K562 (cell line): ENCODE data around the gene ATP6V1F. TPM values are rescaled to one million over a fixed set of nuclear protein-coding genes. Genes with fewer than 3 reads are reported as not detected.

Experiments
- ATAC-seq: fragments of 200-7000 bp; cut with Tn5 transposase; 3 replicates; pipeline ENCODE4 v1.9.1; 2020; ENCODE audit warnings: moderate library complexity
- BruUV-seq: library from RNA; stranded (reverse); fragments of 400-500 nt; replicated peaks from 2 replicates; lab custom pipeline; 2021; lab: Mats Ljungman, UMichigan
- CTCF ChIA-PET: fragments of 300-600 bp; formaldehyde crosslinking; extraction: SDS; loops from one replicate; lab custom pipeline; 2021; ENCODE audit warnings: low intra/inter-chr PET ratio; lab: Yijun Ruan, JAX
- POLR2A ChIA-PET: fragments of 300-600, 350-650 bp; sonication (Branson Sonifier 250); formaldehyde crosslinking; extraction: SDS; loops from one replicate; lab custom pipeline; 2021; ENCODE audit warnings: antibody characterized with exemption, inconsistent platforms; lab: Yijun Ruan, JAX
- DNase-seq, 4 experiments: peaks; one replicate each; pipeline versions ENCODE4 v3.0.0 to v3.0.0-alpha.2; 2011 to 2018; ENCODE audit warnings: low spot score in 3 of 4, mixed read lengths in 3 of 4; ENCODE audit errors: extremely low read depth in 1 of 4
- FAIRE-seq: peaks from 2 replicates; lab custom pipeline; 2011; peaks lifted over from hg19 to GRCh38; lab: Jason Lieb, UNC
- H2AFZ ChIP-seq: 2 replicates; pipeline ENCODE4 v1.6.0; 2011; ENCODE audit warnings: low read depth, low read length, control low read depth, inconsistent platforms
- H3K27ac ChIP-seq: fragments of 200-600 bp; 3 replicates; pipeline ENCODE4 v1.8.0; 2011; ENCODE audit warnings: low read depth, mild to moderate bottlenecking, control low read depth, inconsistent platforms, low read length, moderate library complexity, mixed read lengths; ENCODE audit errors: extremely low read depth
- H3K27me3 ChIP-seq, 2 experiments: fragments of 300-600 bp in 1 of 2; 2 replicates in 1 of 2; 3 replicates in 1 of 2; pipeline versions ENCODE4 v1.6.0 to v1.8.0; 2011; ENCODE audit warnings: inconsistent platforms in 2 of 2, low read length in 2 of 2, mild to moderate bottlenecking in 1 of 2, mixed read lengths in 1 of 2, moderate library complexity in 1 of 2; ENCODE audit not compliant: control insufficient read depth in 2 of 2, insufficient read depth in 2 of 2
- H3K36me3 ChIP-seq: fragments of 300-600 bp; 3 replicates; pipeline ENCODE4 v1.8.0; 2011; ENCODE audit warnings: mild to moderate bottlenecking, low read length, inconsistent platforms; ENCODE audit not compliant: control insufficient read depth, insufficient read depth
- H3K4me1 ChIP-seq, 2 experiments: fragments of 200-600 bp in 1 of 2; replicated peaks in 1 of 2; 2 replicates in 1 of 2; 3 replicates in 1 of 2; pipeline versions ENCODE4 v1.5.1 to v1.8.0; 2011; ENCODE audit warnings: inconsistent platforms in 2 of 2, low read length in 2 of 2, mild to moderate bottlenecking in 1 of 2, mixed read lengths in 1 of 2, moderate library complexity in 1 of 2; ENCODE audit not compliant: control insufficient read depth in 2 of 2, insufficient read depth in 2 of 2
- H3K4me2 ChIP-seq: 2 replicates; pipeline ENCODE4 v1.6.1; 2011; ENCODE audit warnings: low read length, control low read depth, inconsistent platforms, mixed read lengths; ENCODE audit not compliant: insufficient read depth
- H3K4me3 ChIP-seq: fragments of 200-600 bp; sonication (generic), shearing (Covaris generic); 2 replicates; pipeline ENCODE4 v1.5.1; 2016; ENCODE audit warnings: control low read depth, inconsistent platforms
- H3K79me2 ChIP-seq: fragments of 200-600 bp; 3 replicates; pipeline ENCODE4 v1.8.0; 2011; ENCODE audit warnings: low read length, inconsistent platforms; ENCODE audit not compliant: control insufficient read depth, insufficient read depth
- H3K9ac ChIP-seq, 2 experiments: 2 replicates each; pipeline versions ENCODE4 v1.6.0 to v1.6.1; 2011; ENCODE audit warnings: low read depth in 2 of 2, low read length in 2 of 2, control low read depth in 1 of 2, inconsistent platforms in 1 of 2, mild to moderate bottlenecking in 1 of 2, mixed read lengths in 1 of 2; ENCODE audit not compliant: insufficient read depth in 1 of 2
- H3K9me1 ChIP-seq: one replicate; pipeline ENCODE4 v1.6.0; 2011; ENCODE audit warnings: inconsistent platforms, mild to moderate bottlenecking, low read length, moderate library complexity; ENCODE audit not compliant: control insufficient read depth, insufficient read depth
- H3K9me3 ChIP-seq: replicated peaks from 2 replicates; pipeline ENCODE4 v1.5.1; 2011; ENCODE audit warnings: low read depth, low read length, inconsistent platforms; ENCODE audit not compliant: control insufficient read depth, insufficient read depth
- H4K20me1 ChIP-seq: replicated peaks from 2 replicates; pipeline ENCODE4 v1.6.1; 2011; ENCODE audit warnings: low read length, inconsistent platforms, mixed read lengths; ENCODE audit not compliant: control insufficient read depth, insufficient read depth
- CBFB ChIP-seq: sonication (generic); formaldehyde crosslinking; IDR thresholded peaks from 2 replicates; pipeline ENCODE4 v1.4.0; 2020; ENCODE audit warnings: mild to moderate bottlenecking, missing genetic modification reagents
- HDAC8 ChIP-seq: fragments of 450-650 bp; IDR thresholded peaks from 2 replicates; pipeline ENCODE4 v1.6.1; 2016; ENCODE audit warnings: mild to moderate bottlenecking, missing genetic modification characterization, moderate library complexity, missing compliant biosample characterization
- KLF13 ChIP-seq: fragments of 450-650 bp; IDR thresholded peaks from 2 replicates; pipeline ENCODE4 v1.6.1; 2016; ENCODE audit warnings: missing genetic modification characterization, low read depth, mild to moderate bottlenecking, missing compliant biosample characterization, moderate library complexity, borderline replicate concordance
- MED1 ChIP-seq: sonication (generic); formaldehyde crosslinking; IDR thresholded peaks from 2 replicates; pipeline ENCODE4 v1.8.1; 2023; ENCODE audit warnings: missing genetic modification reagents, borderline replicate concordance
- MTA1 ChIP-seq: fragments of 450-650 bp; IDR thresholded peaks from 2 replicates; pipeline ENCODE4 v1.6.1; 2017; ENCODE audit warnings: borderline replicate concordance
- NR4A1 ChIP-seq, 2 experiments: fragments of 250-450 bp in 1 of 2; fragments of 450-650 bp in 1 of 2; sonication (Bioruptor Pico) in 1 of 2; IDR thresholded peaks; 2 replicates each; pipeline versions ENCODE4 v1.4.0 to v1.6.1; 2016 to 2020; ENCODE audit warnings: mild to moderate bottlenecking in 2 of 2, missing compliant biosample characterization in 1 of 2, missing genetic modification characterization in 1 of 2, moderate library complexity in 1 of 2
- POU5F1 ChIP-seq: fragments of 150-350 bp; IDR thresholded peaks from 2 replicates; pipeline ENCODE4 v1.6.1; 2014; ENCODE audit warnings: borderline replicate concordance, low read length, low read depth, mild to moderate bottlenecking; ENCODE audit not compliant: partially characterized antibody
- RFX7 ChIP-seq: fragments of 250-450 bp; sonication (Bioruptor Pico); IDR thresholded peaks from 2 replicates; pipeline ENCODE4 v1.5.1; 2021; ENCODE audit warnings: mild to moderate bottlenecking
- ZKSCAN8 ChIP-seq: fragments of 200-800 bp; sonication (Bioruptor generic); IDR thresholded peaks from 2 replicates; pipeline ENCODE4 v1.6.1; 2016; ENCODE audit warnings: missing genetic modification characterization, missing compliant biosample characterization
- ZNF197 ChIP-seq: fragments of 200-800 bp; sonication (Bioruptor generic); IDR thresholded peaks from 2 replicates; pipeline ENCODE4 v1.6.1; 2016; ENCODE audit warnings: low read depth, missing genetic modification characterization, missing compliant biosample characterization
- ZNF217 ChIP-seq: sonication (generic); formaldehyde crosslinking; IDR thresholded peaks from 2 replicates; pipeline ENCODE4 v1.8.0; 2022; ENCODE audit warnings: mild to moderate bottlenecking, missing genetic modification reagents
- ZNF584 ChIP-seq: fragments of 200-800 bp; sonication (Bioruptor generic); IDR thresholded peaks from 2 replicates; pipeline ENCODE4 v1.6.1; 2016; ENCODE audit warnings: low read depth, mild to moderate bottlenecking, missing genetic modification characterization, missing compliant biosample characterization
- WGBS: fragments of 100-300 bp; shearing (Covaris generic); methylation state at CpG from one replicate; pipeline ENCODE4 v1.1.6; 2016; ENCODE audit warnings: low coverage, mixed read lengths; ENCODE audit not compliant: insufficient coverage; ENCODE audit errors: missing lambda C conversion rate; 5-methylcytosine and 5-hydroxymethylcytosine counted together
- in situ Hi-C: fragments of 300-500 bp; cut with MboI; formaldehyde crosslinking; loops from 4 replicates; pipeline ENCODE4 v1.15.0; 2018; ENCODE audit warnings: inconsistent platforms, mixed read lengths
- intact Hi-C: fragments of 100-400 bp; cut with micrococcal nuclease; formaldehyde crosslinking; loops from 2 replicates; pipeline ENCODE4 v1.14.2; 2022
- polyA plus RNA-seq, 8 experiments: library from polyadenylated mRNA; depleted of rRNA in 4 of 8; stranded (reverse) in 5 of 8; unstranded in 3 of 8; fragments of >200 nt; fragmentation: Nextera tagmentation in 2 of 8; fragmentation: Illumina TruSeq in 1 of 8; extraction: Ambion mirVana in 2 of 8; extraction: Trizol in 1 of 8; gene quantifications; 2 replicates each; pipeline versions ENCODE4 v1.2.1 to v1.2.3, GENCODE V29; 2011 to 2014; ENCODE audit warnings: inconsistent platforms in 1 of 8, missing spikeins in 1 of 8
- total RNA-seq, 7 experiments: library from RNA; depleted of rRNA in 6 of 7; stranded (reverse); fragments of >200 nt in 6 of 7; fragmentation: Illumina TruSeq in 2 of 7; extraction: Trizol in 2 of 7; gene quantifications; 2 replicates each; pipeline versions ENCODE4 v1.2.1 to v1.2.3, GENCODE V29; 2011 to 2021; ENCODE audit warnings: low replicate concordance in 1 of 7
- TF ChIP-seq, protein P1 (sequence below): fragments of 250-450 bp; sonication (Bioruptor Pico); IDR thresholded peaks from 2 replicates; pipeline ENCODE4 v1.5.0; 2021; ENCODE audit warnings: mild to moderate bottlenecking, moderate library complexity

ATP6V1F gene
- total and polyA plus RNA-seq, 9 of the 15 experiments (the other 6 are each of a cell fraction or from before 2014, with no cell fraction given): 206 to 1,123 (median 542) TPM

DNA sequence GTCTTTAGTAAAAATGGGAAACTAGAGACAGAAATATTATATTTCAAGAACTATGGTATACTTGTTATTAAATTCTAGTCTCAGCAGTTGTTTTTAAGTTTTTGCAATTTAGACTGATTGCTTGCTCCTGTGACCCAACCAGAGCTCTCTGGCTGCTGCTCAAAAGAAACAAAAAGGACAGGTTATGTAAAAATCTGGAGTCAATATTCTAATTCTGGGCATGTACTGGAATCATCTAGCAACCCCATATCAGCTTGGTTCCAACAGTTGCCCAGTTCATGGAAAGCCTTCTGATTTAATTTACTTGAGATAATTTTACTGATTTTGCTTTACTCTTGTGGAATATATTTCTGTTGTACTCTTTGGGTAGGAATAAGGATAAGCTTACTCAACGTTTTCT is 37.6 kb downstream of the ATP6V1F start (continued):
- TF ChIP-seq NR4A1 (CRISPR knock-in tag; IDR thresholded peaks at IDR 0.05) (no peak), NR4A1 (tag; IDR thresholded peaks at IDR 0.05) (no peak), HDAC8 (no peak)

DNA sequence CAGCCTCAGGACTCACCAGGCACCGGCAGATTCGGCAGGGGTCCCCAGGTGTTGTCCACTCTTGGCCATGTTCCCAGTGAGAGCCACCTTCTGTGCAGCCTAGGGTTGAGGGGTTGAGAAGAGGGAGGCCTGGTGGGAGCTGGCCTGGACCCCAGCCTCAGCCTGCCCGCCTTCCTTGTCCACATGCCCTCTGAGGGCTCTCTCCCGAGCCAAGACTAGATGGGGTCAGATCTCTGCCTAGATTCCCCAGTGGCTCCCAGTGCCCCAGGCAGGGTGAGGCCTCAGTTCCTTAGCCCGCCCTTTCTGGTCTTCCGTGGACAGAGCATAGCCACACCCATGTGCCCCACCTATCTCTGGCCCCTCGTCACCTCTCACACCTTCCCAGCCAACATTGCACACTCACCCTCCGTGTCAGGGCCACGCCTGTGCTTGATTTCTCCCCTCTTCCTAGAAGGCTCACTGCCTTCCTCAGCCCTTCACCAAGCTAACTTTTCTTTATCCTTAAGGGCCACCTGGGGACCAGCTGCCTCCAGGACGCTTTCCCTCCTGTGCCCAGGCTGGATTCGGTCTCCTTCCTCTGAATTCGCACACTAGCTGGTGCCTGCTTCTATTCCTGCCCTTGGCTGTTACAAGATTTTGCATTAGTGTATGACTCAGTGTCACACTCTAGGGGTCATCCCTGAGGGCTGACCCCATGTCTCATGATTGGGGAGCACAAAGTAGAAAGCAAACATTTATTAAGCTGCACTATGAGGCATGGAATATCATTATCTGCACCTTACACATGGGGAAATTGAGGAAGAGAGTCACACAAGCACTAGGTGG is 40.3 kb downstream of the ATP6V1F start:
- H3K9me3 ChIP-seq: peaks cover 11% of the 10 kb centered on the region; the same call in 1 of the 2 replicates
- in situ Hi-C loops: no loop called here
- ATAC-seq (peak; percentile 80), DNase-seq (peak in 3 of 4 experiments; percentile 66 to 89 (median 84)), FAIRE-seq (peak; percentile 65)
- intact Hi-C loops: no loop called here
- no TSS peak for BruUV-seq
- H4K20me1 ChIP-seq: no peaks in the 10 kb centered on the region
- peak overlapping the region; percentile 24 to 70; a peak in 3 of 4 replicates for H3K9ac ChIP-seq
- POLR2A ChIA-PET: interaction anchor here (0.5 to 1.1 kb wide), 5 partner anchors 8 to 442 kb away, joined by 3 to 4 read pairs (median 3); no protein-coding TSS in a partner anchor
- H3K9me1 ChIP-seq: no peaks in the 10 kb centered on the region
- CTCF ChIA-PET: interaction anchor here (1.5 kb wide), 1 partner anchor 307 kb away, joined by 5 read pairs; no protein-coding TSS in a partner anchor
- H3K4me1 ChIP-seq: peaks cover 13 to 29% of the 10 kb centered on the region in 2 experiments
- H3K4me3 ChIP-seq: no peak overlapping the region
- peak overlapping the region; percentile 58 for H3K4me2 ChIP-seq
- no peaks in the 10 kb centered on the region for H3K79me2 ChIP-seq
- peaks cover 5 to 17% of the 10 kb centered on the region in 2 experiments; a peak in 4 of 5 replicates for H3K27me3 ChIP-seq
- WGBS: 25% methylated on average over 12 of the region's 12 CpGs
- no peaks in the 10 kb centered on the region for H3K36me3 ChIP-seq
- H2AFZ ChIP-seq: peak overlapping the region; percentile 47
- peak overlapping the region; percentile 2; the same call in 1 of the 3 replicates for H3K27ac ChIP-seq
- TF ChIP-seq ZNF217 (no peak), RFX7 (CRISPR knock-in tag) (no peak), MED1 (no peak), CBFB (CRISPR knock-in tag) (no peak), KLF13 (no peak), ZNF584 (CRISPR knock-in tag) (peak; percentile 96), MTA1 (peak; percentile 49; the same call in 1 of the 2 replicates), ZKSCAN8 (CRISPR knock-in tag) (no peak), ZNF197 (no peak), POU5F1 (no peak)
- TF ChIP-seq, protein P1, sequence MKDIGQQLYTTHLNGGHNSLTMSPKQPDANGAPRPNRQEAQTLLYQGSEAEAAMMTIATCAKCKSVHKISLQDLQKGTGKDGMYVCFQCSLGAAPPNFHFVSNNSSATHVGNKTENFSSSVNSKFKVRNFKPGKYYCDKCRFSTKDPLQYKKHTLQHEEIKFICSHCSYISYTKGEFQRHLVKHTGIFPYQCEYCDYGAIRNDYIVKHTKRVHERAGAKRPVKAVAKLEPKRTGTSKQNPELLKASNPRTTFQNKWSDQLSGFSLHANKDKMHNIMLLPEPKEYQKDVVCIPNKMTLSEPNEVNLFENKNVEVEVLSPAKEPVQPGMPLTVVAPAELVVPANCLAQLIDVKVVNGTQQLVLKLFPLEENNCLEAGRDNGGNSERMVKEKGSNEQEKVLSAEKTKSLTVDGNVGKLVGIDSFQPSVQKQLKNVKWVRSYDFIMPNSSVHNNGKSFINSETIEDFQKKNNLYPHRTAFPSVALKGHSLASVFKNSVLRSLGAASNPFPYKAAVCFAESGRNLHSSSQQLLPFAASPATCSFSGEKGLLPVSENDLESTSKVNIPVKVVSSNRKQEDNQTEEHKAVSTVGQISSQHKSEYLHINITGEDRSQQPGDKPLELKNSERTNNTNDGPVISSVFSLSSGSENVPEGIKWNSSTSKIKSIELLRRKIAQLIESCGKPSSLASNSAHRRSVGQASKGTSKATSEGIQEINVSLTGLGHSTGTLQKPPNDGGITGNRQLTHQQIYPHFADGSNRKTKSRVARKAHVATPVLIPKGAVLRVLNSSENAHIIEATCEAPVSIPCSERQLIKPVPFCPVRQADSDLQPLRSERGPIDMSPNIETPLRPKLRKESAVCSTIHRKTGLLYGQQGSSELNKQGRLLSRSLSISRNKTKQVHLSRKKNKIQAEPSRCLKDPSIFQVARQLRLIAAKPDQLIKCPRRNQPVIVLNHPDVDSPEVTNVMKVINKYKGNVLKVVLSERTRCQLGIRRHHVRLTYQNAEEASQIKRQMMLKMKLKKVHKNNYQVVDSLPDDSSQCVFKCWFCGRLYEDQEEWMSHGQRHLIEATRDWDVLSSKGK (CRISPR knock-in tag): no peak
